Measurements from ENCODE around the gene TRANK1. TPM values are rescaled to one million over a fixed set of nuclear protein-coding genes. Genes with fewer than 3 reads are reported as not detected.

The TRANK1 gene
- total and polyA plus RNA-seq, 2 of the 8 experiments (the other 6 are each of a cell fraction or from before 2014, with no cell fraction given) = 2.9 to 8.8 TPM

DNA sequence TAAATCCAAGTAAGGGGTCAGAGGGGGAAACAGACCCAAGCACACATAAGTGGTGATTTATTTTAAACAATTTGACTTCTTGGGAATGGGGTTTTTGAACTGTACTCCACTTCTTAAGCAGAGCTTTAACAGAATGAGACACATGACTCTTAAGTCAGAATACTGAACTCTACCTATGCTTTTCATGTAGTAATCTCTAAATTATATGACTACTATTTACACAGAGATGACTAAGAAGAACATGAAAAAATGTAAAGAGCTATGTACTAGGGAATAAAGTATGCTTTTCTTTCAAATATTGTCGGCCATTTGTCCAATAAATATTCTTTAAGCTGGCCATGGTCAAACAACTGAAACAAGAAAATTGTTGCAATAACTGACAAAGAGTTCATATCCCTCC lies 35.2 kb downstream of the TRANK1 start:
- Histone ChIP-seq H3K27ac (ENCODE audit: low read depth, low read length) (no peak overlapping the region), H2AK5ac (ENCODE audit: low read depth, low read length) (no peak overlapping the region), H3K14ac (ENCODE audit: insufficient read length) (no peak overlapping the region), H3K9me3 (ENCODE audit: insufficient read depth in 2 of 2, low read depth in 1 of 2, low read length in 1 of 2) (no peaks in the 10 kb centered on the region), H3K9ac (replicated peaks in 1 of 4; ENCODE audit: extremely low read depth in 1 of 4, low read depth in 3 of 4, low read length in 3 of 4) (no peak overlapping the region), H3K56ac (replicated peaks; ENCODE audit: insufficient read length, low read depth, low read length) (no peak overlapping the region), H2BK120ac (replicated peaks; ENCODE audit: low read depth, low read length) (no peak overlapping the region), H3K4me3 (ENCODE audit: extremely low read depth in 1 of 4, insufficient read depth in 2 of 4, low read depth in 3 of 4, low read length in 4 of 4) (no peak overlapping the region), H3K36me3 (ENCODE audit: control insufficient read depth in 2 of 4, insufficient read depth in 4 of 4, low read length in 3 of 4) (no peaks in the 10 kb centered on the region), H2BK5ac (ENCODE audit: low read depth, low read length) (no peak overlapping the region), H3K4me1 (replicated peaks in 1 of 4; ENCODE audit: control insufficient read depth in 3 of 4, insufficient read depth in 4 of 4, low read length in 3 of 4) (no peaks in the 10 kb centered on the region), H3K79me2 (ENCODE audit: control insufficient read depth in 1 of 2, insufficient read depth in 2 of 2, low read length in 2 of 2) (no peaks in the 10 kb centered on the region), H3K79me1 (ENCODE audit: low read depth, low read length) (no peaks in the 10 kb centered on the region), H2BK12ac (ENCODE audit: low read depth, low read length) (no peak overlapping the region), H4K20me1 (replicated peaks in 1 of 2; ENCODE audit: control insufficient read depth in 1 of 2, insufficient read depth in 2 of 2, low read length in 2 of 2) (no peaks in the 10 kb centered on the region), H4K8ac (ENCODE audit: extremely low read depth, insufficient read depth, low read length) (no peak overlapping the region), H3K4ac (replicated peaks; ENCODE audit: insufficient read length, low read depth, low read length) (no peak overlapping the region), H2AFZ (ENCODE audit: low read length) (no peak overlapping the region), H4K5ac (ENCODE audit: insufficient read length, low read depth, low read length) (no peak overlapping the region), H3K27me3 (replicated peaks in 1 of 4; ENCODE audit: control insufficient read depth in 3 of 4, extremely low read depth in 1 of 4, insufficient read depth in 3 of 4, low read length in 3 of 4) (no peaks in the 10 kb centered on the region), H3K23me2 (ENCODE audit: low read depth, low read length) (no peaks in the 10 kb centered on the region), H3K4me2 (ENCODE audit: insufficient read depth in 1 of 2, low read depth in 2 of 2, low read length in 2 of 2) (no peak overlapping the region), H2BK20ac (ENCODE audit: low read length) (no peak overlapping the region), H3K18ac (ENCODE audit: extremely low read depth, low read length) (no peak overlapping the region), H2BK15ac (ENCODE audit: low read length) (no peak overlapping the region), H4K91ac (replicated peaks; ENCODE audit: insufficient read length, low read length) (no peak overlapping the region), H3K23ac (ENCODE audit: insufficient read length) (no peak overlapping the region)
- CTCF ChIA-PET (ENCODE audit: partially characterized antibody) = interaction anchor here (1.0 to 9.1 kb wide), 7 partner anchors 12 to 304 kb away, joined by 3 to 125 read pairs (median 3); no protein-coding TSS in a partner anchor
- DNase-seq (ENCODE audit: low read depth in 1 of 2, low spot score in 2 of 2) (no peak), FAIRE-seq (no peak)
- no peak for TF ChIP-seq GTF2F1 (IDR thresholded peaks at IDR 0.05; ENCODE audit: borderline replicate concordance, low read depth, low read length)
- TF ChIP-seq, protein P1, sequence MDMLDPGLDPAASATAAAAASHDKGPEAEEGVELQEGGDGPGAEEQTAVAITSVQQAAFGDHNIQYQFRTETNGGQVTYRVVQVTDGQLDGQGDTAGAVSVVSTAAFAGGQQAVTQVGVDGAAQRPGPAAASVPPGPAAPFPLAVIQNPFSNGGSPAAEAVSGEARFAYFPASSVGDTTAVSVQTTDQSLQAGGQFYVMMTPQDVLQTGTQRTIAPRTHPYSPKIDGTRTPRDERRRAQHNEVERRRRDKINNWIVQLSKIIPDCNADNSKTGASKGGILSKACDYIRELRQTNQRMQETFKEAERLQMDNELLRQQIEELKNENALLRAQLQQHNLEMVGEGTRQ (IDR thresholded peaks at IDR 0.05; ENCODE audit: low read length) = no peak
- TF ChIP-seq SAP30 (IDR thresholded peaks at IDR 0.05; ENCODE audit: insufficient read depth, insufficient replicate concordance, low read length) = no peak
- TF ChIP-seq SRF (IDR thresholded peaks at IDR 0.05; ENCODE audit: low read depth, low read length) = no peak
- no peak for TF ChIP-seq POU5F1 (IDR thresholded peaks at IDR 0.05; ENCODE audit: low read depth, low read length)
- TF ChIP-seq EP300 (IDR thresholded peaks at IDR 0.05; ENCODE audit: borderline replicate concordance in 1 of 2, low read depth in 2 of 2, low read length in 2 of 2) = no peak
- TF ChIP-seq POLR2AphosphoS5 (IDR thresholded peaks at IDR 0.05; ENCODE audit: low read depth, low read length) = no peak
- no peak for TF ChIP-seq TCF12 (IDR thresholded peaks at IDR 0.05; ENCODE audit: low read depth, low read length)
- POLR2A ChIA-PET (ENCODE audit: partially characterized antibody) = interaction anchor here (0.7 kb wide), 1 partner anchor 35 kb away, joined by 3 read pairs; the partner anchor contains the start of gene TRANK1
- WGBS, 2 experiments (ENCODE audit: extremely low coverage in 1 of 2, insufficient coverage in 1 of 2, insufficient read length in 1 of 2, insufficient replicate concordance in 2 of 2, low coverage in 1 of 2, low lambda C conversion rate in 2 of 2, missing lambda C conversion rate in 1 of 2) = 91% methylated on average over 1 of the region's 1 CpG; no CpG with 5 or more reads in 1 of the 2 experiments

Data from H1 (cell line).